SJSA1 (cell line): ENCODE measurements around the gene NOP56. TPM values are rescaled to one million over a fixed set of nuclear protein-coding genes. Genes with fewer than 3 reads are reported as not detected.
A peak's percentile ranks its signal among the peaks of the same experiment; 100 is the strongest.

Experiments
- DNase-seq, 2 experiments: peaks; one replicate each; pipeline ENCODE4 v3.0.0-alpha.2; 2015 to 2020; ENCODE audit warnings: low spot score in 2 of 2, low read depth in 1 of 2
- H3K27ac ChIP-seq: fragments of 250-450 bp; sonication (Bioruptor Pico); 2 replicates; pipeline ENCODE4 v1.5.1; 2020; ENCODE audit warnings: mild to moderate bottlenecking, moderate library complexity
- H3K27me3 ChIP-seq: fragments of 250-450 bp; sonication (Bioruptor Pico); replicated peaks from 2 replicates; pipeline ENCODE4 v1.5.1; 2020; ENCODE audit warnings: mild to moderate bottlenecking, moderate library complexity
- H3K36me3 ChIP-seq: fragments of 250-450 bp; sonication (Bioruptor Pico); 2 replicates; pipeline ENCODE4 v1.5.1; 2020; ENCODE audit warnings: mild to moderate bottlenecking
- H3K4me1 ChIP-seq: fragments of 250-450 bp; sonication (Bioruptor Pico); replicated peaks from 2 replicates; pipeline ENCODE4 v1.6.1; 2021; ENCODE audit warnings: mild to moderate bottlenecking
- H3K4me3 ChIP-seq: fragments of 250-450 bp; sonication (Bioruptor Pico); 2 replicates; pipeline ENCODE4 v1.5.1; 2020; ENCODE audit warnings: mild to moderate bottlenecking
- H3K9me3 ChIP-seq: fragments of 250-450 bp; sonication (Bioruptor Pico); replicated peaks from 2 replicates; pipeline ENCODE4 v1.5.1; 2020; ENCODE audit warnings: mild to moderate bottlenecking
- total RNA-seq: library from RNA; depleted of rRNA; stranded (reverse); fragments of >200 nt; shearing (Covaris generic); gene quantifications from 2 replicates; pipeline ENCODE4 v1.2.3, GENCODE V29; 2014

Gene NOP56
- total RNA-seq, 1 experiment from 2014 or later, result 218 TPM

GRCh38 chr20:2619961-2620595 is 32.4 kb upstream of the NOP56 start:
- 0 out of 2 replicates have a peak, but pooled peaks cover 2% of the 10 kb centered on the region for H3K27me3 ChIP-seq
- H3K36me3 ChIP-seq, result no peaks in the 10 kb centered on the region
- H3K4me1 ChIP-seq, result no peaks in the 10 kb centered on the region
- no peaks in the 10 kb centered on the region for H3K9me3 ChIP-seq
- H3K27ac ChIP-seq, result no peak overlapping the region
- DNase-seq, result no peak
- no peak overlapping the region for H3K4me3 ChIP-seq

- H3K9me3 ChIP-seq, result peaks cover 12% of the 10 kb centered on the region
- H3K27ac ChIP-seq, result no peak overlapping the region
- no peak for DNase-seq
- H3K36me3 ChIP-seq, result no peaks in the 10 kb centered on the region
- H3K4me3 ChIP-seq, result no peak overlapping the region
- H3K4me1 ChIP-seq, result no peaks in the 10 kb centered on the region
- H3K27me3 ChIP-seq, result no peaks in the 10 kb centered on the region
Observed at GRCh38 chr20:2624190-2624589, 28.2 kb upstream of the NOP56 start.

GRCh38 chr20:2625062-2625461 is 27.4 kb upstream of the NOP56 start:
- H3K36me3 ChIP-seq, result no peaks in the 10 kb centered on the region
- no peak overlapping the region for H3K27ac ChIP-seq
- H3K9me3 ChIP-seq, result peaks cover 12% of the 10 kb centered on the region
- H3K4me3 ChIP-seq, result no peak overlapping the region
- no peaks in the 10 kb centered on the region for H3K4me1 ChIP-seq
- H3K27me3 ChIP-seq, result no peaks in the 10 kb centered on the region
- no peak for DNase-seq

DNA sequence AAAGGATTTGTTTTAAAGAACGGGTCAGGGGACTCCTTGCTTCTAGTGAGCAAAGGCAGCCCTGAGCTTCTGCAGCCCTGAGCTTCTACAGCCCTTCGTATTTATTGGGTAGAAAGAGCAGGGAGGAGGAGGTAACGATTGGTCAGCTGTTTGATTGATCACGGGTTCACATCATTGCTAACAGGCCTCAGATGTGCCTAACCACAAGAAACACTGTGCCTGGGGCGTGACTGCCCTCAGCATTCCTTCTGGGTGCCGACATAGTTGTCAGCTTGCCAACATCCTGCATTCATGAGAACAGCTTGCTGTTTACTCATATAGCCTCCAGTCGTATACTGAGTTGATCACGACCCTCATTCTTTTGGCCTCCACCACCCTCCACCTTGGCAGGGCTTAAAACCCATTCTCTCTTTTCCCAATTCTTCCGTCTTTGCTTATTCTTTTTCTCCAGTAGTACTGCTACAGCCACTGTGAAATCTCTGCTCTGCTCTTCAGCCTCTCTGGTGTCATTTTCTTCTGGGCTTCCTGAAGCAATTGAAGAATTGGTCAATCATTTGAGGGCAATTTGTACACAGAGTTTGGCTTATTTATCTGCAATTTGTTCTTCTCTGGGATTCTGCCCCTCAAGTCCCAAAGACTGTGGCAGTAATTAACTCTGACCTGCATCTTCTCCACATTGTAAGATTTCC is 25.4 kb upstream of the NOP56 start:
- H3K27ac ChIP-seq, result no peak overlapping the region
- peak; percentile 21 to 56 for DNase-seq

GRCh38 chr20:2631228-2631627 is 21.2 kb upstream of the NOP56 start:
- H3K9me3 ChIP-seq, result peaks cover 8% of the 10 kb centered on the region
- H3K36me3 ChIP-seq, result no peaks in the 10 kb centered on the region
- H3K4me1 ChIP-seq, result no peaks in the 10 kb centered on the region
- no peak overlapping the region for H3K4me3 ChIP-seq
- no peak overlapping the region for H3K27ac ChIP-seq
- no peak for DNase-seq
- peaks cover 13% of the 10 kb centered on the region; the same call in 1 of the 2 replicates for H3K27me3 ChIP-seq

More for the DNA sequence above, 25.4 kb upstream of the NOP56 start:
- Histone ChIP-seq H3K27me3 (no peaks in the 10 kb centered on the region), H3K9me3 (peaks cover 12% of the 10 kb centered on the region), H3K4me1 (no peaks in the 10 kb centered on the region), H3K36me3 (no peaks in the 10 kb centered on the region), H3K4me3 (no peak overlapping the region)

- H3K27ac ChIP-seq, result no peak overlapping the region
- H3K9me3 ChIP-seq, result no peaks in the 10 kb centered on the region
- no peak for DNase-seq
- H3K4me1 ChIP-seq, result no peaks in the 10 kb centered on the region
- peaks cover 13% of the 10 kb centered on the region; the same call in 1 of the 2 replicates for H3K27me3 ChIP-seq
- no peaks in the 10 kb centered on the region for H3K36me3 ChIP-seq
- no peak overlapping the region for H3K4me3 ChIP-seq
Observed at GRCh38 chr20:2633381-2633780, 19.1 kb upstream of the NOP56 start.

GRCh38 chr20:2637246-2637645 is 15.2 kb upstream of the NOP56 start:
- H3K27ac ChIP-seq, result no peak overlapping the region
- H3K4me1 ChIP-seq, result no peaks in the 10 kb centered on the region
- no peak overlapping the region for H3K4me3 ChIP-seq
- H3K9me3 ChIP-seq, result no peaks in the 10 kb centered on the region
- peaks cover 13% of the 10 kb centered on the region; the same call in 1 of the 2 replicates for H3K27me3 ChIP-seq
- DNase-seq, result no peak
- no peaks in the 10 kb centered on the region for H3K36me3 ChIP-seq

DNA sequence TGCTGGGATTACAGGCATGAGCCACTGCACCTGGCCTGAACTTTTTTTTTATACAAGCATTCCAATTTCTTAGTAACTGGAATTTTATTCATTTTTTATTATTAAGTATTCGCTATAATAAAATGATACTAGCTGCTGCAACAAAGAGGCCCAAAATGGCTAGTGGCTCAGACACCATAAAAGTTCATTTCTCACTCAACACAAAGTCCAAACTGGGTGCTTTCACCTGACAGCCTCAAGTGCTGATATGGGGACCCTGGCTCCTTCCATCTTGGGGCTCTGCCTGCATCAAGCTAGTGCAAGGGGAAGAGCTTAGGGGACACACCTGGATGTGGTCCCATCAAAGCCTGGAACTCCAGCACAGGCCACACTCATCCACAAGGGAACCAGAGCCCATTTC is 12.2 kb upstream of the NOP56 start:
- DNase-seq, result no peak
- no peak overlapping the region for H3K4me3 ChIP-seq
- H3K36me3 ChIP-seq, result no peaks in the 10 kb centered on the region
- no peaks in the 10 kb centered on the region for H3K27me3 ChIP-seq
- H3K4me1 ChIP-seq, result no peaks in the 10 kb centered on the region
- no peak overlapping the region for H3K27ac ChIP-seq
- no peaks in the 10 kb centered on the region for H3K9me3 ChIP-seq

DNA sequence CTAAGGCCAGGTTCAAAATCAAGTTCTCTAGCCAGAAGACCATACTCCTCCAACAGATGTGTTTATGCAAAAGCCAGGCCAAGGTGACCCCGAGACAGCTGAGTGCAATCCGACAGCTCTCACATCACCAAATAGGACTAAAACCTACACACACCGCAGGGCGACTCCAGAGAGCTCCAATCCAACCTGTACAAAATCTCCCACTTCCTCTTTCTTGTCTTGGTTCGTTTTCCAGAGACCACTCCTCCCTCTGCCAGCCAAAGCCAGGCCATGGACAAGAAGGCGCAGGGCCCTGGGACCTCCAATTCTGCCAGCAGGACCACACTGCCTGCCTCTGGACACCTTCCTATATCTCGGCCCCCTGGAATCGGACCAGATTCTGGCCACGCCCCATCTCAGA is 11.5 kb upstream of the NOP56 start:
- H3K4me3 ChIP-seq, result no peak overlapping the region
- DNase-seq, result no peak
- no peaks in the 10 kb centered on the region for H3K9me3 ChIP-seq
- no peaks in the 10 kb centered on the region for H3K4me1 ChIP-seq
- H3K27me3 ChIP-seq, result no peaks in the 10 kb centered on the region
- H3K27ac ChIP-seq, result no peak overlapping the region
- H3K36me3 ChIP-seq, result no peaks in the 10 kb centered on the region

GRCh38 chr20:2643708-2644107 is 8.7 kb upstream of the NOP56 start:
- Histone ChIP-seq H3K27me3 (no peaks in the 10 kb centered on the region), H3K9me3 (no peaks in the 10 kb centered on the region), H3K36me3 (no peaks in the 10 kb centered on the region), H3K4me3 (no peak overlapping the region), H3K4me1 (no peaks in the 10 kb centered on the region), H3K27ac (no peak overlapping the region)
- no peak for DNase-seq

- DNase-seq, result no peak
- Histone ChIP-seq H3K4me3 (peak overlapping the region; percentile 92), H3K27me3 (no peaks in the 10 kb centered on the region), H3K36me3 (peaks cover 55% of the 10 kb centered on the region), H3K27ac (peak overlapping the region; percentile 38), H3K4me1 (peaks cover 17% of the 10 kb centered on the region), H3K9me3 (no peaks in the 10 kb centered on the region)
Observed at GRCh38 chr20:2652724-2653555, 508 bp downstream of the NOP56 start.

DNA sequence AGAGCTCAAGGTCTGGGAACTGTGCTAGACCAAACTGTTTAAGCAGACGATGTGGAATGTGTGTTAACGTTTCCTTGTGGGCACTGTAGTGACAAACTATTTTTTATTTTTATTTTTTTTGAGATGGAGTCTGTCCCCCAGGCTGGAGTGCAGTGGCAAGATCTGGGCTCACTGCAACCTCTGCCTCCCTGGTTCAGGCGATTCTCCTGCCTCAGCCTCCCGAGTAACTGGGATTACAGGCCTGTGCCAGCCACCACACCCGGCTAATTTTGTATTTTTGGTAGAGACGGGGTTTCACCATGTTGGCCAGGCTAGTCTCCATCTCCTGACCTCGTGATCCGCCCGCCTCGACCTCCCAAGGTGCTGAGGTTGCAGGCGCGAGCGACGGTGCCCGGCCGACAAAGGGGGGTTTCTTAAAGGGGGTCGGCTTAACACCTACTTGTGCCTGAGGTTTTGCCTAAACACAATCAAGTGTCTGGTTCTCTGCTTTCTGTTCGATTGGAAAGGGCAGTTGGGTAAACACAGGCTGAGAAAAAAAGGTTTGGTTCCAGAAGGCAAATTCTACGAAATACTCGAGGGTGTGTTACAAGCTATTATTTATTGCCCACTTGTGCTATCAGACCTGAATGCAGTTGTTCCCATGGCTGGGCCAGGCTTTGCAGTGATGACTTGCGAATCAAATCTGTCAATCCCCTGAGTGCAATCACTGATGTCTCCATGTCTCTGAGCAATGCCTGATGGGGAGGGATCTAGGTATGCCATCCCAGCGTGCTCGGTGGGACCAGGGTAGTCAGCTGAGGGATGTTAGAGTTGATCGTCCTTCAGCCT is 1.3 kb downstream of the NOP56 start:
- Histone ChIP-seq H3K36me3 (peaks cover 63% of the 10 kb centered on the region), H3K4me1 (peaks cover 17% of the 10 kb centered on the region), H3K9me3 (no peaks in the 10 kb centered on the region), H3K27ac (no peak overlapping the region), H3K4me3 (peak overlapping the region; percentile 92), H3K27me3 (no peaks in the 10 kb centered on the region)
- DNase-seq, result no peak

- no peak overlapping the region for H3K27ac ChIP-seq
- H3K36me3 ChIP-seq, result peaks cover 70% of the 10 kb centered on the region
- peak overlapping the region; percentile 92; the same call in 1 of the 2 replicates for H3K4me3 ChIP-seq
Observed at GRCh38 chr20:2654384-2654822, 2.0 kb downstream of the NOP56 start.

More at GRCh38 chr20:2654384-2654822, 2.0 kb downstream of the NOP56 start:
- DNase-seq, result no peak
- Histone ChIP-seq H3K27me3 (no peaks in the 10 kb centered on the region), H3K9me3 (no peaks in the 10 kb centered on the region), H3K4me1 (peaks cover 17% of the 10 kb centered on the region)
